Epithelial cell of proximal tubule (primary cell): Measurements from ENCODE around the gene PTMA. TPM values are rescaled to one million over a fixed set of nuclear protein-coding genes. Genes with fewer than 3 reads are reported as not detected.

Experiments
- DNase-seq: peaks from one replicate; pipeline ENCODE4 v3.0.0-alpha.2; 2011; ENCODE audit warnings: low read depth
- H3K4me3 ChIP-seq: 2 replicates; pipeline ENCODE4 v1.5.1; 2011; ENCODE audit warnings: low read depth, mild to moderate bottlenecking, low read length
- CTCF ChIP-seq: conservative IDR thresholded peaks from 2 replicates; pipeline ENCODE4 v1.5.1; 2012; ENCODE audit warnings: low read depth, mild to moderate bottlenecking, low read length
- total RNA-seq: library from RNA; depleted of rRNA; stranded (reverse); fragments of >200 nt; gene quantifications from 2 replicates; pipeline ENCODE4 v1.2.3, GENCODE V29; 2015

Gene PTMA
- total RNA-seq, 1 donor from 2014 or later: 2,011 TPM

DNA sequence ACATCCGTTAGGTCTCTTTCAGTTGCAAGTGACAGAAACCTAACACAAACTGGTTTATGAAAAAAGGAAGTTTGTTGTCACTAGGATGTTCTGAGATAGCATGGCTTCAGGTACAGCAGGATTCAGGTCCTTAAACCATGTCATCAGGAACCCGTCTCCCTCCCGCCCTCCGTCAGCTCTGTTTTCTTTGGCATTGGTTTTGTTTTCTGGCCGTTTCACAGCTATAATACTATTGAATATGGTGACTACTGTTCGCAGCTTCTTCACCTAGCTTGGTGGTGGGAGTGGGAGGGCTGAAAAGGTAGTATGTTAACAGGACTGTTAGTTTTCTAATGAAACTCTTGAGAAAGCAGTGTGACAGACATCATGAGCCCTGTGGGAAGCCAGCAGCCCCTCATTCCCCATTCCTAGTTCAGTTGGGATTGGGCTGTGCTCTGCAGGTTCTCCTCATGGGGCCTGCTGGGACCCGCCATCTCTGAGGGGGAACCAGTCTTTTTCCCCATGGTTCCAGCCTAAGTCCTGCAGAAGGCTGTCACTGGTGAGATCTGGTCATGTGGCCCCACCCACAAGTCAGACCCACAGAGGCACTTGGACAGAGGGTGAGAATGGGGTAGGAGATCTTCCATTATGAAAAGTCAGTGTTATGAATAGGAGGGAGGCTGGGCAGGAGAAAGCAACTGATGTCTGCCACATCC lies 12.1 kb downstream of the PTMA start:
- H3K4me3 ChIP-seq: no peak overlapping the region
- TF ChIP-seq CTCF: no peak
- DNase-seq: no peak

- no peak for DNase-seq
- no peak for TF ChIP-seq CTCF
- H3K4me3 ChIP-seq: no peak overlapping the region
Observed at GRCh38 chr2:231720987-231721966, 13.0 kb downstream of the PTMA start.

GRCh38 chr2:231722721-231723307 lies 14.5 kb downstream of the PTMA start:
- H3K4me3 ChIP-seq: no peak overlapping the region
- no peak for TF ChIP-seq CTCF
- no peak for DNase-seq

GRCh38 chr2:231725476-231725875 lies 17.2 kb downstream of the PTMA start:
- TF ChIP-seq CTCF: no peak
- H3K4me3 ChIP-seq: no peak overlapping the region
- no peak for DNase-seq

DNA sequence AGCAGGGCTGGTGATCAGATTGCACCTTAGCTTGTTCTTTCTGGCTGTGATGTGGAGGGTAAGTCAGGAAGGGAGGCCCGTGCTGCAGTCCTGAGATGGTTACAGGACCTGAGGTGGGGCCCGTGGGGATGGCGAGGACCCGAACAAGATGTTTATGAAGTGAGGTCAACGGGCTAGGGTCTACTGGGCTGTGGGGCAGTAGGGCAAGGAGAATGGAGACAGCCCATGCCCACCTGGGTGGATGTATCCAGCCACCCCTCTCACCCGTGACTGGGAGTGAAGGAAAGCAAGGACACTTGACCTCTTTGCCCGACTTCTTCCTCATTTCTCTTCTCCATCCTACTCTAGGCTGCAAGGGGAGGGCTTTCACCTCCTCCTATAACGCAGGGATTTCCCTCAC lies 18.0 kb downstream of the PTMA start:
- no peak overlapping the region for H3K4me3 ChIP-seq
- DNase-seq: no peak
- TF ChIP-seq CTCF: no peak

DNA sequence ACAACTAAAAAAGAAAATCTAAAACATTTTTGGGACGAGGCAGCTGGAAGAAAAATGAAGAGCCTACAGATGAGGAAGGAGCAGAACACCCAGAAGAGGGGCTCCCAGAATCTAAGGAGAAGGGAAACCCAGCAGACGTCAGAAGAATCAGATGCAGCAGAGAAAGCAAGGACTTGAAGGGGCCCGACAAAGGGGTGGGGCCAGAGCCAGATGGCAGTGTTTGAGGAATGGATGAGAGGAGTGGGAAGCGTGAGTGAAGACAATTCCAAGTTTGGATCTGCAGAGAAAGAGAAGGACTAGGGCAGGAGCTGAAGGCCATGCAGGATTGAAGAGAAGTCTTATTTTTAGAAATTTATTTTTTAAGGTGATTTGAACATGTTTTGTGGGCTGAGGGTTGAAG lies 19.3 kb downstream of the PTMA start:
- no peak overlapping the region for H3K4me3 ChIP-seq
- no peak for DNase-seq
- TF ChIP-seq CTCF: no peak
